SK-N-MC (cell line): Measurements from ENCODE around the gene FAM25C.
"Not testable (repeated sequence)": the region's sequence is repeated elsewhere in the genome, so short reads cannot be mapped to it uniquely, and the experiment has no call there.

ENCODE experiments used
- EZH2 ChIP-seq: fragments of 200-600 bp; sonication (generic); IDR thresholded peaks from one replicate; pipeline ENCODE4 v1.6.1; 2017; ENCODE audit warnings: antibody characterized with exemption
- FOXP2 ChIP-seq: optimal IDR thresholded peaks from 2 replicates; pipeline ENCODE3; 2011; ENCODE audit warnings: mild to moderate bottlenecking, moderate library complexity; ENCODE audit not compliant: insufficient read depth; ENCODE audit errors: extremely low read length, control extremely low read depth
- POLR2AphosphoS5 ChIP-seq: IDR thresholded peaks from 2 replicates; pipeline ENCODE4 v1.6.1; 2012; ENCODE audit warnings: mild to moderate bottlenecking, low read depth, low read length, borderline replicate concordance

DNA sequence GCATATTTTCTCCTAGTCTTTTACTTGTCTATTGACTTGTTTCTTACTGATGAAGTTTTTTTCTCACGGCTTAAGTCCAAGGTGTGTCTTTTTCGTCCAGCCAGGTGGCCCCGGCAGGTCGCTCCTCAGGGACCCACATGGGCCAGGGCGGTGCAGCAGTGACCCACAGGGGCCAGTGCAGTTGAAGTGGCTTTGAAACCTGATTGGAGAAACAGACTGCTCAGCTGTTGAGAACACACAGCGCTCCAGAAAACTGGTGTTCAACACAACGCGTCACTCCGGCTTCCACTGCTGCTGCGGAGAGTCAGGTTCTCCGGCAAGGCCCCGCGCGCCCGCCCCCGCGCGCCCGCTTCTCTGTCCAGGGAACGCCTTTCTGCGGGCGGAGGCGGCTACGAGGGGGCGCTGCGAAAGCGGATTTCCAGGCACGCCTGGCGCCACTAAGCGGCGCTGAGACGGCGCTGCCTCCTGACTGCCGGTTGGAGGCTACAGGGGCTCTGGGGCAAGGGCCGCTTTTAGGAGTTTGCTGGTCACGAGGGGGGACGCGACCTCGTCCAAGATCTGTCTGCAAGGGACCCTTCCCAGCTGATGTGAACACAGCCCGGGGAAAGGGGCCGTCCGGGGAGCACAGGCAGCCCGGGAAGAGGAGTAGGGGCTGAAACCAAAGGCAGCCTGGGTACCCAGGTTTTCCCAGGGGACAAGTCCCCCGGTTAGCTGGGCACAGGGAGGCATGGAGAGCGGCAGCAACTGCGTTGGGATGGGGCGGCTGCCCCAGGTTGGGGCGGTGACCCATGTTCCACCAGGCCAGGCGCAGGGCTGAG lies 13.0 kb downstream of the FAM25C start:
- not testable (repeated sequence) for TF ChIP-seq EZH2, POLR2AphosphoS5, FOXP2
